Astrocyte of the spinal cord (primary cell): ENCODE results near the gene TMED4.
A peak's percentile ranks its signal among the peaks of the same experiment; 100 is the strongest.
"Not testable (repeated sequence)": the region's sequence is repeated elsewhere in the genome, so short reads cannot be mapped to it uniquely, and the experiment has no call there.

Source experiments
- DNase-seq: peaks from one replicate; pipeline ENCODE4 v3.0.0; 2011; ENCODE audit warnings: low read depth, low spot score
- H3K4me3 ChIP-seq: 2 replicates; pipeline ENCODE4 v1.5.1; 2011; ENCODE audit warnings: low read depth, mild to moderate bottlenecking, low read length, moderate library complexity
- in situ Hi-C: cut with HindIII; loops from 2 replicates; pipeline ENCODE4 v1.10.0; 2017; ENCODE audit warnings: low sequenced_read_pairs
- TF ChIP-seq, protein P1 (sequence below): IDR thresholded peaks from 2 replicates; pipeline ENCODE4 v1.5.1; 2012; ENCODE audit warnings: low read depth, mild to moderate bottlenecking, low read length, inconsistent platforms

TMED4 gene

DNA sequence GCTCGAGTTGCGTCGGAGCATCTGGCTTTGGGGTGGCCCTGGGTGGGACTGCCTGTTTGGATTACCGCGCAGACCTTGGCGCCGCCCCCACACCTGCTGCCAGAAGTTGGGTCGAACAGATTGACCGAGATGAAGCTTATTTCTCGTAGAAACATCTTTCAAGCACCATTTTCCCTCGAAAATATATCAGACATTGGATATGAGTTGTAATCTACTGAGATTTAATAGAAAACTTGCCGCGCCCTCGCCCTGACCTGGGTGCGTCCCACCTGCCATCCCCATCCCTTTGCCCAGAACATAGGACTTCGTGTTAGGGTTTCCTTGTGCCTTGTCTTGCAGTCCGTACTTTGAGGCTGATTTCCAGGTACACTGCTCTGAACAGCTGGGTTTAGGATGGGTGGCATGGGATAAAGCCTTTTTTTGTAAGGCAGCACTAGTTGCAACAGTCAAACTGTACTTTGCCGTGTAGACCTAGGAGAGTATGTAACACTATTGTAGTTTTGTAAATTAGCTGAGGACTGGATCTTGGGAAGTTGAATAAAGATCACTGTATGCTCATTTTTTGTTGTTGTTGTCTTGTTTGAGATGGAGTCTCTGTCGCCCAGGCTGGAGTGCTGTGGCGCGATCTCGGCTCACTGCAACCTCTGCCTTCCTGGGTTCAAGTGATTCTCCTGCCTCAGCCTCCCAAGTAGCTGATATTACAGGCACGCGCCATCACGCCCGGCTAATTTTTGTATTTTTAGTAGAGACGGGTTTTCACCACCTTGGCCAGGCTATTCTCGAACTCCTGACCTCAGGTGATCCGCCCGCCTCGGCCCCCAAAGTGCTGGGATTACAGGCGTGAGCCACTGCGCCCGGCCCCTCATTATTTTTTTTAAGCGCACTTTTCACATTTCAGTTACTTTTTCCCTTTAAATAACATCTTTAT, 25.4 kb upstream of the TMED4 start:
- TF ChIP-seq, protein P1, sequence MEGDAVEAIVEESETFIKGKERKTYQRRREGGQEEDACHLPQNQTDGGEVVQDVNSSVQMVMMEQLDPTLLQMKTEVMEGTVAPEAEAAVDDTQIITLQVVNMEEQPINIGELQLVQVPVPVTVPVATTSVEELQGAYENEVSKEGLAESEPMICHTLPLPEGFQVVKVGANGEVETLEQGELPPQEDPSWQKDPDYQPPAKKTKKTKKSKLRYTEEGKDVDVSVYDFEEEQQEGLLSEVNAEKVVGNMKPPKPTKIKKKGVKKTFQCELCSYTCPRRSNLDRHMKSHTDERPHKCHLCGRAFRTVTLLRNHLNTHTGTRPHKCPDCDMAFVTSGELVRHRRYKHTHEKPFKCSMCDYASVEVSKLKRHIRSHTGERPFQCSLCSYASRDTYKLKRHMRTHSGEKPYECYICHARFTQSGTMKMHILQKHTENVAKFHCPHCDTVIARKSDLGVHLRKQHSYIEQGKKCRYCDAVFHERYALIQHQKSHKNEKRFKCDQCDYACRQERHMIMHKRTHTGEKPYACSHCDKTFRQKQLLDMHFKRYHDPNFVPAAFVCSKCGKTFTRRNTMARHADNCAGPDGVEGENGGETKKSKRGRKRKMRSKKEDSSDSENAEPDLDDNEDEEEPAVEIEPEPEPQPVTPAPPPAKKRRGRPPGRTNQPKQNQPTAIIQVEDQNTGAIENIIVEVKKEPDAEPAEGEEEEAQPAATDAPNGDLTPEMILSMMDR, result no peak
- H3K4me3 ChIP-seq, result peak overlapping the region; percentile 89
- DNase-seq, result no peak
- in situ Hi-C loops, result no loop called here

DNA sequence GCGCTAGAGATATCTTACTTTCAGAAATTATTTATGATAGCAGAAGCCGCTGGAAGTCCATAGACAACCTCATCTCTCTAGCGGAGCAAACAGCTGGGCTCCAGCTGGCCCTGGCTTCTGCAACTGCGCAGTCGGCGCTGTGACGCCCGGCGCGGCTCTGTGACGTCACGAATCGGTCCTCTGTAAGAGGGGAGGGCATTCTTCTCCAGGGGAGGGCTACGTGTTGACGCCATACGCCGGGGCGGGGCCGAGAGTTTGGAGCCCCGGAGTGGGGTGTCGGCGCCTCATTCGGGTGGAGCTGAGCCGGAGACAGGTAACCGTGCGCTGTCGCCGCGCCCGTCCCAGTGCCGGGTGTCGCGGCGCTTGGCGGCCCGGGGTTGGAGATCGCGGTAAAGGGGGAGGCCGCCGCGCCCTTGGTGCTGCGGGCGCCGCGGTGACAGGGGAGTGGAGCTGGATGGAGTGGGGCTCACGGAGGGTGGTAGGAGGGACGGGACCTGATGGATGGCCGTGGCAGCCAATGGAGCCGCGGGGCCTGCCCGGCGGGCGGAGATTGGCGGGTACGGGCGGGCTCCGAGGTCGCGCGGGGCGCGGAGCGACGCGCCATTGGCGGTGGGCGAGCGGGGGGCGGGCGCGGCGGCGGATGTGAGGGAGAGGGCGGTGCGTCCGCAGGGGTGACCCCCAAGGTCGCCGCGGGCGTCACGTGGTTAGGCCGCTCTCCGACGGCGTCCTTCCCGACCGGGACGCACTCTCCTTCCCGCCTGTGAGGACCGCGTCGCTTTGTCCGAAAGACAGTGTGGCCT, 24.5 kb upstream of the TMED4 start, which contains the start of gene OGDH:
TSS of gene OGDH (plus strand) at position 287 of the 800 bp plus-strand sequence. CDS start 17,717 bp downstream, outside the sequence.
- TF ChIP-seq, protein P1, result no peak
- DNase-seq, result peak; percentile 99
- in situ Hi-C loops, result no loop called here
- peak within 1 kb of the TSS; percentile 89 for H3K4me3 ChIP-seq

DNA sequence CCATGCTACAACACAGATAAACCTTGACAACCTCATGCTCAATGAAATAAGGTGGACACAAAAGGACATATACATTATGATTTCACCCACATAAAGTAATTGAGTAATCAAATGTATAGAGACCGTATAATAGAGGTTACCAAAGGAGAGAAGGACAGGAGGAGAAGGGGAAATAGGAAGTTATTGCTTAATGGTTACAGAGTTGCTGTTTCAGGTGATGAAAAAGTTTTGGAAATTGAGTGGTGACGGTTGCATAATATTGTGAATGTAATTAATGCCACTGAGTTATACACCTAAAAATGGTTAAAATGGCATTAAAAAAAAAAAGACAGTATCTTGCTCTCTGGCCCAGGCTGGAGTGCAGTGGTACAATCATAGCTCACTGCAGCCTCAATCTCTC, 22.9 kb upstream of the TMED4 start:
- in situ Hi-C loops, result no loop called here
- no peak for DNase-seq
- TF ChIP-seq, protein P1, result no peak
- H3K4me3 ChIP-seq, result no peak overlapping the region

DNA sequence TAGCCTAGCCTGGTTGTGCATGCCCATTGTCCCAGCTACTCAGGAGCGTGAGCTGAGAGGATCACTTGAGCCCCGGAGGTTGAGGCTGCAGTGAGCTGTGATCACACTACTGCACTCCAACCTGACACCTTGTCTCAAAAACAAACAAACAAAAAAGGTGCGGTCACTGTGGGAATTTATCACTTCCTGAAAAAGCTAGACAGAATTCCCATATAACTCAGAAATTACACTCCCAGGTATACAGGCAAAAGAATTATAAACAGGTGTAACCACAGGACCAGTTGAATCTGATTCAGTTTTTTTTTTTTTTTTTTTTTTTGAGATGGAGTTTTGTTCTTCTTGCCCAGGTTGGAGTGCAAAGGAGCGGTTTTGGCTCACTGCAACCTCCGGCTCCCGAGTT, 21.2 kb upstream of the TMED4 start:
- TF ChIP-seq, protein P1, result no peak
- no peak for DNase-seq
- in situ Hi-C loops, result no loop called here
- no peak overlapping the region for H3K4me3 ChIP-seq

DNA sequence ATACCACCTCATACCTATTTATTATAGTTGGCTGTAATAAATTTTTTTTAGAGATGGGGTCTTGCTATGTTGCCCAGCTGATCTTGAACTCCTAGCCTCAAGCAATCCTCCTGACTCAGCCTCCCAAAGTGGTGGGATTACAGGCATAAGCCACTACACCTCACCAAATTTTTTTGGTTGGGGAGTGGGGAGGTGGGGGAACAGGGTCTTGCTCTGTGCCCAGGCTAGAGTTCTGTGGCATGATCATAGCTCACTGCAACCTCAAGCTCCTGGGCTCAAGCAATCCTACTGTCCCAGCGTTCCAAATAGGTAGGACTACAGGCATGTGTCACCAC, 20.5 kb upstream of the TMED4 start:
- TF ChIP-seq, protein P1, result no peak
- H3K4me3 ChIP-seq, result no peak overlapping the region
- no peak for DNase-seq
- in situ Hi-C loops, result no loop called here

DNA sequence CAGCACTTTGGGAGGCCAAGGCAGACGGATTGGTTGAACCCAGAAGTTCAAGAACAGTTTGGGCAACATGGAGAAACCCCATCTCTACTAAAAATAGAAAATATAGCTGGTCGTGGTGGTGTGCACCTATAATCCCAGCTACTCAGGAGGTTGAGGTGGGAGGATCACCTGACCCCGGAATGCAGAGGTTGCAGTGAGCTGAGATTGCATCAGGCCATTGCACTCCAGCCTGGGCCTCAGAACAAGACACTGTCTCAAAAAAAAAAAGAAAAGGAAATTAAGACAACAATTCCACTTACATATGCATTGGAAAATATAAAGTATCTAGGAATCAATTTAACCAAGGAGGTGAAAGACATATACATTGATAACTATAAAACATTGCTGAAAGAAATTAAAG, 17.2 kb upstream of the TMED4 start:
- TF ChIP-seq, protein P1, result no peak
- in situ Hi-C loops, result no loop called here
- no peak overlapping the region for H3K4me3 ChIP-seq
- DNase-seq, result no peak

DNA sequence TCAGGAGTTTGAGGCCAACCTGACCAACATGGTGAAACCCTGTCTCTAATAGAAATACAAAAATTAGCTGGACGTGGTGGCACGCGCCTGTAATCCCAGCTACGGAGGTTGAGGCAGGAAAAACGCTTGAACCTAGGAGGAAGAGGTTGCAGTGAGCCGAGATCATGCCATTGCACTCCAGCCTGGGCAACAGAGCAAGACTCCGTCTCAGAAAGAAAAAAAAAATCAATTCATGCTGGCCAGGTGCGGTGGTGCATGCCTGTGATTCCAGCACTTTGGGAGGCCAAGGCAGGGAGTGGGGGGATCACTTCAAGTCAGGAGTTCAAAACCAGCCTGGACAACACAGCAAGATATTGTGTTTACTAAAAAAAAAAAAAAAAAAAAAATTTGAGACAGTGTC, 15.2 kb upstream of the TMED4 start:
- DNase-seq, in situ Hi-C loops, H3K4me3 ChIP-seq: not testable (repeated sequence)
